Mesothelial cell of epicardium (in vitro differentiated cells): ENCODE data around the gene TBX18. TPM values are rescaled to one million over a fixed set of nuclear protein-coding genes. Genes with fewer than 3 reads are reported as not detected.

Experiments used
- DNase-seq, 2 experiments: peaks; one replicate each; pipeline ENCODE4 v3.0.0; 2021; ENCODE audit warnings: low spot score in 2 of 2; ENCODE audit not compliant: unreplicated experiment in 2 of 2
- H3K27ac Mint-ChIP-seq: 2 replicates; pipeline ENCODE4 v1.8.0; 2021; ENCODE audit warnings: mixed read lengths
- H3K27me3 Mint-ChIP-seq: 2 replicates; pipeline ENCODE4 v1.8.0; 2021; ENCODE audit warnings: low read depth, mixed read lengths
- H3K36me3 Mint-ChIP-seq: 2 replicates; pipeline ENCODE4 v1.8.0; 2021; ENCODE audit warnings: mixed read lengths
- H3K4me1 Mint-ChIP-seq: 2 replicates; pipeline ENCODE4 v1.8.0; 2021; ENCODE audit warnings: mixed read lengths
- H3K4me3 Mint-ChIP-seq: 2 replicates; pipeline ENCODE4 v1.8.0; 2021; ENCODE audit warnings: mild to moderate bottlenecking, moderate library complexity, mixed read lengths
- H3K9me3 Mint-ChIP-seq: 2 replicates; pipeline ENCODE4 v1.8.0; 2021; ENCODE audit warnings: mixed read lengths
- CTCF ChIP-seq: fragments of 200-600 bp; sonication (generic); IDR thresholded peaks from one replicate; pipeline ENCODE4 v1.5.0; 2021; ENCODE audit warnings: antibody characterized with exemption; ENCODE audit not compliant: unreplicated experiment
- total RNA-seq: library from RNA; stranded (reverse); gene quantifications from 3 replicates; pipeline ENCODE4 v1.2.1, GENCODE V29; 2021

TBX18 gene
- total RNA-seq, 1 donor from 2014 or later: 12.8 TPM

DNA sequence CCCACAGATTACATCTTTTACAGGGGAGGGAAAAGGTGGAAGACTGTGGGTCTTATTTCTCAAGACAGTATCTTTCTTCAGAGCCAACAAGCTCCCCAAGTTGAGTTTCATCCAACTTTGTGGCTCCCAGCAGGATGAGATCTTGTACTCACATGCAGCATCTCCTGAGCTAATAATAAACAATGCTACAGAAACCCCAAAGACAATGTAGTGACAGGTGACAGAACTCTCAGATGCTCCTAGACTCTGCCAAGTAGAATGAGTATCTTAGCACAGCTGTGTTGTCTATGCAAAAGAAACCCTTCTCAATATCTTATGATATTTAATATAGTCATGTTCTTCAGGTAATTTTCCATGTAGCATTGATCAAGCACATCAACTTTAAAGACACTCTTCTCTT, 90.0 kb downstream of the TBX18 start:
- Mint-ChIP-seq H3K9me3 (no peaks in the 10 kb centered on the region), H3K27ac (no peak overlapping the region), H3K27me3 (peaks cover 11% of the 10 kb centered on the region), H3K4me3 (no peak overlapping the region), H3K36me3 (no peaks in the 10 kb centered on the region), H3K4me1 (no peaks in the 10 kb centered on the region)
- TF ChIP-seq CTCF: no peak
- no peak for DNase-seq

DNA sequence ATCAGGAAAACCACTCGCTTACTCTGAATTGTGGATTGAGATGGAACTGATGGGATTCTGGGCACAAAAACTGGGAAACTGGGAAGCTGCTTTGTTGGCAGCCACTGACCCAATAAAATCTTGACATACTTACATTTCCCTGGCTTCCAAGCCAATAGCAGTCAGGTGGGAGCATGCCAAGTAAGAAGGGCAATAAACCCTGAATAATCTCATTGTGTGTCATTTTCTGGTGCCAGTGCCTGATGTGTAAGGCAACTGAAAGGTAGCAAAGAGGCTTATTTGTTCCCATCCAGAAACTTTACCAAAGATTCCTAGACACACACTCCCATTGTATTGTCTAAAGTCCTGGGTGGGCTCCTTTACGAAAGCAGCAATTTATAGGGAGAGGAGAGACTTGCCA, 93.2 kb downstream of the TBX18 start:
- Mint-ChIP-seq H3K36me3 (no peaks in the 10 kb centered on the region), H3K4me3 (no peak overlapping the region), H3K9me3 (peaks cover 4% of the 10 kb centered on the region), H3K4me1 (peaks cover 14% of the 10 kb centered on the region), H3K27me3 (peaks cover 4% of the 10 kb centered on the region), H3K27ac (no peak overlapping the region)
- no peak for DNase-seq
- no peak for TF ChIP-seq CTCF

DNA sequence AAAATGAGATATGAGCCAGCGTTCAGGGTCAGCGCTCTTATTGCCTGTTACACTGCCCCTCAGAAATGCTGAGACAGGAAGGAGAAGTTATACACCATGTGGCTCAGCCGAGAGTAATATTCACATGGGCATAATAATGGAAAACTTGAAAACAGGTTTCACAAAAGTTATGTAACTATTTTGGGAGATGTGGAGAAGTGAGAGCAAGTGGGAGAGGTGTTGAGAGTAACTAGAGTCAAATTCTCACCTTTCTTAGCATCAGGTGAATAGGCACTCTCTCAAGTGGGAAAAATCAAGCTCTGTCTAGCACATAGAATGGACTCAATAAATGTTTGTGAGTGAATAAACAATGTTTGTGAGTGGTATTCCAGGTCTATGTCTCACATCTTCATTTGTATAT, 94.5 kb downstream of the TBX18 start:
- Mint-ChIP-seq H3K4me1 (peaks cover 21% of the 10 kb centered on the region), H3K9me3 (peaks cover 4% of the 10 kb centered on the region), H3K36me3 (no peaks in the 10 kb centered on the region), H3K27ac (no peak overlapping the region), H3K4me3 (no peak overlapping the region), H3K27me3 (peaks cover 4% of the 10 kb centered on the region)
- no peak for TF ChIP-seq CTCF
- DNase-seq: no peak

DNA sequence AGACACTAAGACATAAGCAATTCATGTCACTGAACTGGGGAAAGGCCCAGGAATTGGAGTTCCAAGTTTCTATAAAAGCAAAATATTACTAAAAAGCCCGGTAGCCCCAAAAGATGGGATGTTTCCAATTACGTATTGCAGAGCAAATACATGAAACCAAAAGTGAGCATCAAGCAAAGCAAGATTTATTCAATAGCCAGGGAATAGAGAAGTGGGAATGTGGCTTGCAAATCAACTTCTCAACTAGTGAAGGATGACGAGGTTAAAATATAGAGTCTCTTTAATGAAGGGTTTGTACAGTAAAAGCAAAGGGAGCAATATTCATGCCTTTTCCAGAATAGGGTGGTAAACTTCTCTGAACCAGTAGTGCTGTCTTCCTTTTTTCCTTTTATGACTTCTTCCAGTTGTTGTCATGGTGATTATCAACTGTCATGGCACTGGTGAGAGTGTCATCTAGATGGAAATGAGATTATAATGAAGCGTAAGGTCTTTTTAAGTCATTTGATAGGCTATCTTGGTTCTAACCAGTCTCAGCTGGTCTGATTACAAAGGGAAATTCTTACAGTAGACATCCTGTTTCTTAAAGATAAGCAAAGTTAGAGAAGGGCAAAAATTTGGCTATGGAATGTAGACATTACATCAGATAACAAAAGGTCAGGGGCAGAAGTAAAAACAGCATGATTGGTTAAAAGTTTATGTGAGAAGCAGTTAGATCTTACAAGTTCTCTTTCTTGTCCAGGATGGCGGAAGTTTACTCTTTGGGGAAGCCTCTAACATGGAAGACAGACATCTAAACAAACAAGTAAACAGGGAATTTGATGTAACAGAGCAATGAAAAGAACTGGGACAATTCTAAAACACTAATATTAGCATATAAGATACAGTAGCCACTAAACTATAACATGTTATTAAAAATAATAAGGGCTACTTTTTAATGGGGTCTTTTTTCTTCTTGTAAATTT, 96.9 kb downstream of the TBX18 start:
- Mint-ChIP-seq H3K27ac (no peak overlapping the region), H3K4me3 (no peak overlapping the region), H3K27me3 (peaks cover 4% of the 10 kb centered on the region), H3K4me1 (peaks cover 21% of the 10 kb centered on the region), H3K9me3 (peaks cover 4% of the 10 kb centered on the region), H3K36me3 (no peaks in the 10 kb centered on the region)
- no peak for TF ChIP-seq CTCF
- no peak for DNase-seq

DNA sequence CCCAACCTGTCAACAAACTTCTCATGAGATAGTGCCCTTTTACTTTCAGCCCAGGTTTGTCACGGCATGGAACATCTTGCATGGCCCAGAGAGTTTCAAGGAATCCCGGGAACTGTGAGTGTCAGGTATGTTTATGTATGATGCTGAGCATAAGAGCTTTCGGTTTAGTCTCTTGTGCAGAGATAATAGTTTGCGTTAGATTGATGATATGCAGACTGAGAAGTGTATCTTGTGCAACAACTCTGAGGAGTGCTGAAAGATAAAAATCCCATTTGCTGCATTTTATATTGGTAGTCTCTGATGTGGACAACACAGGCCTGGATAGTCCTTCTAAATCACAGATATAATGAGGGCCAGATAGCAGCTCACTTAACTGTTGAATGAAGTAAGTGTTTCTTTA, 99.0 kb downstream of the TBX18 start:
- no peak overlapping the region for H3K4me3 Mint-ChIP-seq
- H3K27me3 Mint-ChIP-seq: peaks cover 7% of the 10 kb centered on the region
- H3K27ac Mint-ChIP-seq: no peak overlapping the region
- TF ChIP-seq CTCF: no peak
- peaks cover 4% of the 10 kb centered on the region for H3K9me3 Mint-ChIP-seq
- H3K4me1 Mint-ChIP-seq: peaks cover 21% of the 10 kb centered on the region
- H3K36me3 Mint-ChIP-seq: no peaks in the 10 kb centered on the region
- DNase-seq: no peak
